Hematopoietic multipotent progenitor cell treated with erythropoietin and hydrocortisone succinate and interleukin-3 and kit ligand, for 6 days (in vitro differentiated cells): ENCODE measurements around the gene ANK2.
A peak's percentile ranks its signal among the peaks of the same experiment; 100 is the strongest.

Experiments
- DNase-seq: peaks from one replicate; pipeline ENCODE4 v3.0.0-alpha.2; 2015

Gene ANK2

DNA sequence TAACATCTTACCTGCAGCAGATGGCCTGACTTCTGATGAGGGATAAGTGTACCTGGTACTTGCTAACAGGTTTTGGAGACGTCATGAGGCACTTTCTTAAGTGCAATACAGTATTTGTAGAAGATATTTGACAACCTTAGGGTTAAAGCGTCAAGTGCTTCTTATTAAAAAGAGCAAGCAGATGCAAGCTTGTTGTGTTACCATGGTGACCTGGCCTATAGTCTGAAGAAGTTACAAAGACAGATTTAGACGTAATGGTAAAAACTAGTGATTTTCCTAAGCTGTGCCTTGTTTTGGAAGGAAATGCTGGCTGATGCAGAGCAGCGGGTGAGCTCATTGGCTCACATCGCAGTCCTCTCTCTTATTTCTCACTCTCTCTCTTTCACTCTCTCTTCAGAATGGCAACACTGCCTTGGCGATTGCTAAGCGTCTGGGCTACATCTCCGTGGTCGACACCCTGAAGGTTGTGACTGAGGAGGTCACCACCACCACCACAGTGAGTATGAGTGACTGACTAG is 243.6 kb downstream of the ANK2 start:
- DNase-seq: no peak

DNA sequence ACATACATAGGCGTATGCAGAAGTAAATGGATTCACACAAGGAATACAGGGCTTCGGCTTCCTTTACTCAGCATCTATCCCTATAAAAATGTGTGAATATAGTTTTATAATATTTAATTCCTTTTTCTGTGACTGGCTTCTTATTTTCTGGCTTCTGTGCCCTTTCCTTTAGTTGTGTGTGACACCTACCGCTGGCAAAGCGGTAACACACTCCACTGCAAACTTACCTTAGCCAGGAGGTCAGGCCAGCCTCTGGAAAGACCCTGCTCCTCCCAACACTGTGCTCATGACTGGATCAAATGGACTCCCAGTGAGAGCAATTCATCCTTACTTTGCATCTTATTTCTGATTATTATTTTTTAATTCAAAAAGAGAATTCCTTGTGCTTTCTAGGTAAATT is 244.2 kb downstream of the ANK2 start:
- no peak for DNase-seq

DNA sequence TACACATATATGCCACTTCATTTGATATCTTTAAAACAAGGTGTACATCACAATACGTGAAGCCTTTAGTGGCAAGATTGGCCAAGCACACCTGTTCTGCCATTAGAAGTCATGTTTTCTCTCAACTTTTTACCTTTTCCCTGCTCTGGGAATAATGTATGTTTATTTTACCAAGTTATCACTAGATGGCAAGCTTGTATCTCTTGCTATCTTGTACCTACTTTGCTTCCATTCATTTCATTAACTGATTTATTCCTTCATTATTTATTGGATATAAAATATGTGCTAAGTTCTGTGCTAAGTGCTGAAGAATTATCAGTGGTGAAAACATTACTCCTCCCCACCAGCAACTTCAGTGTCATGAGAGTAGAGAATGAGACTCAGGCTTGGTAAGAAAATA is 245.5 kb downstream of the ANK2 start:
- DNase-seq: no peak

DNA sequence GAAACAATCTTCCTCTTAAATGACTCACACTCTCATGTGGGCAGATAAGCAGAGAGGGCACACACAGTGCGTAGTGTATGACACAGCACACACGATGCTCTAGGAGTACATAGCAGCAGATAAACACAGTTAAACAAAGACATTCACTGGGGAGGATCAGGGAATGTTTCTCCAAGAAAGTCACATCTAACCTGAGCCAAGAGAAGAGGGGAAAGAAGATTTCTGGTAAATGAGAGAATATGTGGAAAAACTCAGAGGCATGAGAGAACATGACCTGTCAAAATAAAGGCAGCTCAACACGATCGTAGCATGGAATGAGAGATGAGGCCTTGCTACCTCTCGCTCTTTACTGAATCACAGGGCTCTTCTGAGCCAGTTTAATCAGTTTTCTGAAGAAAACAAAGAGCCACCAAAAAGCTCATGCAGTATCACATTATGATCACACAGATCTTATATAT is 251.0 kb downstream of the ANK2 start:
- no peak for DNase-seq

DNA sequence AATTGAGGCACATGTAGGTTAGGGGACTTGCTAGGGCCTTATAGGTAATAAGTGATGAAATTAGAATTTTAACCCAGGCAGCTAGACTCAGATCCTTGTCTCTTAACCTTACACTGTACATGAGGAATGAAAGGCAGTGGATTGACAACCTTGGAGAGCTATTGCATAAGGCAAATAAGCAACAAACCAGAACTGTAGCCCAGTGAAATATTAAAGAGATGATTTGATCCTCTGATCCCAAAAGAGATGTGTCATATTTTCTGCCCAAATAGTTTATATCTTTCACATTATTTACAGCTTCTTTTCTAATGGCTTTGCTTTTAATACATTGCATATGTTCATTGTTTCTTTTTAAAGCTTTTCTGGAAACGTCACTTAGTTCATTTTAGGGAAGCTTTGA is 252.6 kb downstream of the ANK2 start:
- no peak for DNase-seq

DNA sequence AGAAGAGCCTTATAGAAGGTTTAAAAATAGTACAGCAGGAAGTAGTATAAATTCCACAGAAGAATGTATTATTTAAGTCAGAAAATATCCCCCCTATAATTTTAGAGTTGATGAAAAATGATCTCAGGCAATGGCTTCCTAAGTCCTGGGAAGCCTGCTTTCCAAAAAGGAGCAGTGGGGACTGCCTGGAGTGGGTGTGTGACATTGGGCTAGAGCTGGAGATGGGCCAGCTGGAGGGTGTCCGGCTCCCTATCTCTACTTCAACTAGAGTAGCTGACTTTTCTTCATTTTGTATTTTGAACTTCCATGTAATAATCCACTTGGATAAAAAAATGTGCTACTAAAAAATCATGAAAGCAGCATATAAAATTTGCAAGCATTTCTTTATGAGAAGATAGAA is 253.9 kb downstream of the ANK2 start:
- no peak for DNase-seq

DNA sequence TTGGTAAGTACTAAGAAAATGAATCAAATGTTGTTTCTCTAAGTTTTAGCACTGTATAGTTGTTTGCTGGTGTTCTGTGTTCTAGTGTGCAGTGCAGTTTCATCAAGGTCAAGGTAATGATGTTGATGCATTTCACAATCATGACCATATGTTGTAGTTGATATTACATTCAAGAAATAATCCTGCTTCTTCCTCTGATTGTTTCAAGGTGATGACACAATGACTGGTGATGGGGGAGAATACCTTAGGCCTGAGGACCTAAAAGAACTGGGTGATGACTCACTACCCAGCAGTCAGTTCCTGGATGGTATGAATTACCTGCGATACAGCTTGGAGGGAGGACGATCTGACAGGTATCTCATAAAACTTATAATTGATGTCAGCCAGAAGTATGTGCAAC is 261.6 kb downstream of the ANK2 start:
- DNase-seq: no peak

DNA sequence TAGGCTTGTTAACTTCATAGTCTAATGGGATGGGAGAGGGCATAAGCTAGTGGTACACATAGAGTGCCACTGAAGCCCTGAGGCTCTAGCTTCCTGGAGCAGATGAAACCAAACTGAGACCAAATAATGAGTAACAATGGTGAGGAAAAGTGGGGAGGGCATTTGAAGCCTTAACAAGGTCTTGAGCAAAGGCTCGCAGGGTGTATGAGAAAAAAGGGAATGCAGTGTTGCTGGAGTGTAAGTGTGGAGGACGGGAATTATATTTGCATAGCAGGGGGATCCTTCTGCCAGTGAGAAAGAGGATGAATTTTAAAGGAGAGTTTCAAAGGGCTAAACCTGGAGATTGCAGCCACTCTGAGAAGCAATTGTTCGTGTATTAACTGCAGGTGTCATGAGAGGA is 263.1 kb downstream of the ANK2 start:
- no peak for DNase-seq

DNA sequence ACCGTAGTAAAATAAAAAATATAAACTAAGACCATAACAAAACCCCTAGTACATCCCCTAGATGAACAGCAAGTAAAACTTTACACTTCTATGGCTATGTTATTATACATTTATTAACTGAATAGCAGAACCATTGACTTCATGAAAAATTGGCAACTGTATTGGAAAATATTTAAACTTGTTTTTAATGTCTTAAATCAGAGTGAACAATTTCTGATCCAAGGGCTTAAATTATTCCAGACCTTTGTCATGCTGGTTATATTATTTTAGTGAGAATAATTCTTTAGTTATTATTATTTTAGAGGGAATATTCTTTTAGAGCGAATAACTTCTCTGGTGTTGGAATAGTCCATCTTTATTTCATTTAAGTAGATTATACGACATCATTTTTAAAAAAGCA is 265.0 kb downstream of the ANK2 start:
- DNase-seq: no peak

DNA sequence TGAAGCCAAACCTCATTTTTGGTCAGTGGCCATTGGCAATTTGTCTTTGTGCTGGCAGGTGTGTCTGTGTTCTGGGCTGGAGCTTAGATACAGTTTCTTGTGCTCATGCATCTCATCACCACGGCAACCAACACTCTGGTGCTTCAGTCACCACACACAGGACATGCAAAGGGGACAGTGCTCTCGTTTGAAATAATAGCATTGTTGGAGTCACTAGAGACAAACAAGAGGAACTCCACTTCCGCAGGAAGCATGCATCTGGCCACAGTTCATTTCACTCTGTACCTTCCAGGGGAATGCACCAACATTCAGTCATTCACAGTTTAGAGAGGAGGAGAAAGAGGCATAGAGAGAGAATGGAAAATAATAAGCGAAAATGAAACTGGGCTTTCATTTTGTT is 267.4 kb downstream of the ANK2 start:
- no peak for DNase-seq

DNA sequence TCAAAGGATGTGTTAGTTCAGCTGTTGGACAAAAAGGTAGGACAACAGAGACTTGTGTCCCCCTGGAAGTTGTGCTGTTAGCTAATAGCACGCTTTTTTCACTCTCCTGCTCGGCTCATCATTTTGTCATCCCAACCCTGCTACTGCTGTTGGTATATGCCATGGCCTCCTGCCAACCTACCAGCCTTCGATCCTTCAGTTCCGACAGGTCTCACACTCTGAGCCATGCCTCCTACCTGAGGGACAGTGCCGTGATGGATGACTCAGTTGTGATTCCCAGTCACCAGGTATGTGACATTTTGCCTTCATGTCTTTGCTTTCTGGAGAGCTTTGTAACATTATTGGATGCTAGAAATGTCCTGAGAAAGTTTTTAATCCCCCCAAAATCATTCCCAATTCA is 268.1 kb downstream of the ANK2 start:
- DNase-seq: no peak

DNA sequence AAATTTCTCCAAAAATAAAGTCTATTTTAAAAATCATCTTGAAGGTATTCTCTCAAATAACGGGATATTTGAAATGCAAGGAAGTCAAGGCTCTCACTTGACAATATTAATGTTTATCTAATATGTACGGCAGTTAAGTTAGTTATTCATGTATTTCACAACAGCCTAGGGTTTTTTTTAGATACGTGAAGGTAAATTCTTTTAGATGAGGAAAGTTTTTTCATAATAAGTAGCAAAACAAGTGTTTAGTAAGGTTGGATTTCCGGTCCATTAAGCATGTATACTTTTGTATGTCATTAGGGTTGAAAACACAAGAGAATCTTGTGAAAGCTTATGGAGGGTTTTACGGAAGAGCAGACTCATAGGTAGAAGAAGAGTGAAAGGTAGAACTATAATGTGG is 273.3 kb downstream of the ANK2 start:
- no peak for DNase-seq

DNA sequence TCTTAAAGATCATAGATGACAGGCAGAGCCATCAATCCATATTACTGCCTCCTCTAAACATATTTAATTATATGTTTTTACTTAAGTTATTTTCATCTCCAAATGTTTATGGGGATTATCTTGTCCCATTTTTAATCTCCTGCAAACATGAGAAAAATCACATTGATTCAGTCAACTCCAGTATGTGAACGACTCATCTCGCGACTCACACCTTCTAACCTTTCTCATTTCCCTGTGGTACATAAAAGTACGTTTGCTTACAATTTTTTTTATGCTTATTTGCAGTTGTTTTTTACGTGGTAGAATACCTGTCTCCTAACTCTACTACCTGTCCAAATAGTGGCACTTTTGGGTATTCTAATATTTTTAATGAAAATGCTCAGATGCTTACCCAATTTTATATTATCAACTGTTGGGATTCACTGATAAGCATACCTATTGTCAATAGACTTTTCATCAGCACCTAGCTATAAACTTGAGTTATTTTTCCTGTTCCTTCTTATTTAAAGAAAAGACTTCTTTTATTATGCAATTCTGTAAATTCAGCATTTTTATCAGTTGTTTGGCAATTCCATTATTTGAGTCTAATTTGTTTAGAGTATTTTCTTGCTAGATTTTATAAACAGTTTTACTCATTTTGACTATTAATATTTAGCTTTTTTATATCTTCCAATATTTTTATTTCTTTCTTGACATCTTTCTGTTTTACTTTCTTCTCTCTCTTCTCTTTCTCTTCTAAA is 276.6 kb downstream of the ANK2 start:
- DNase-seq: no peak

DNA sequence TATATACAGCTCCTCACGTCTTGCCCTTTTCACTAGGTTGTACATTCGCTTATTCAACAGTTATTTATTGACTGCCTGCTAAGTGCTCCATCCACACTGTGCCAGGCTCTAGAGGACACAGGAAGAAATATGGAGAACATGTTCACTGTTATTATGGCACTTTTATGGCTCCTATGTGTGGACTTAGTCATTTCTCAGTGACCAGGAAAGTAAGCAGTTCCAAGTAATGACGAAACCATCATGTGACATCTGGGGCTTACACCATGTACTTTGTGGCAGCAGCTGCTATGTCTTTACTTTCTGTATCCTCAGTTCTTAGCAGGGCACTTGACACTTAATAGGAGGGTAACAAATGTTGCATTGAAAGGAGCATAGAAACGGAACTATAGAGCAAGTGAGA is 278.0 kb downstream of the ANK2 start:
- DNase-seq: peak; percentile 2

DNA sequence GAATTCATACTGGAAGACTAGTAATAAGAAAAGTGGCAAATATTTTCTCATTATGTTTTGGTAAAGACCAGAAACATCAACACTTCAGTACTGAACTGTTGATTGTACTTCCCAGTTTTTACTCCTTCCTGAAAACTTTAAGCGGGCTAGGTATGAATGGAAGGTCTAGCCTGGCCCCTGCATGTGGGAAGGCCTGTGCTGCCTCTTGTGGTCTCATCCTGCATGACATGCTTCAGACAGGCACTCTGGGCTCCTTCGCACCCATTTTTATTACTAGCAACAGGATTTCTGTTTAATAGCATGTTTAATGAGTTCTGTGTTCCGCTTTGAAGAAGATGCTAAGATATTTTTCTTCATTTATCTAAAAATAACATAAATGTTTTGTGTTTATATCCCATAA is 279.1 kb downstream of the ANK2 start:
- peak; percentile 35 for DNase-seq

DNA sequence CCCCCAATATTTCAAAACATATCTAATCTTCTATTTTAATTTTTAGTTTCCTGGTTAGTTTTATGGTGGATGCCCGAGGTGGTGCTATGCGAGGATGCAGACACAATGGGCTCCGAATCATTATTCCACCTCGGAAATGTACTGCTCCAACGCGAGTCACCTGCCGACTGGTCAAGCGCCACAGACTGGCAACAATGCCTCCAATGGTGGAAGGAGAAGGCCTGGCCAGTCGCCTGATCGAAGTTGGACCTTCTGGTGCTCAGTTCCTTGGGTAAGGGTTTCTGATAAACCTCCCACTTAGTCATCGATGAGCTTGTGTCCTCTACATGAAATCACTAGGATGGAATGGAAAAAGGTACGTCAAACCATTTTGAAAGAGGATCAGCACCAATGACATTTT is 280.7 kb downstream of the ANK2 start:
- no peak for DNase-seq

DNA sequence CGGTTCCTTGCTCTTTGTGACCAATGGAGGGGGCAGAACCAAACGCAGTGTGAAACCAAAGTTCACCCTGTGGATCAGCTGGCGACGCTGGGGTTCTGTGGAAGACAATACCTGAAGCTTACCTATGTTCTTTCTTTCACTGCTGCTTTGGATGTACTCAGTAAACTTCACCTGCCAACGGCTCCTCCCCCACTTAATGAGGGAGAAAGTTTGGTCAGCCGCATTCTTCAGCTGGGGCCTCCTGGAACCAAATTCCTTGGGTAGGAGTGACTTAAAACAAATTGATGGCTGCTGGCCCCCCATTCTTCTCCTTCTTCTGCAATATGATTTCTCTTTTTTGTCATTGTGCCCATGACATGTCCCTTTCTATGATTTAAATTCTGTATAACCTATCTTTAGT is 282.4 kb downstream of the ANK2 start:
- no peak for DNase-seq

DNA sequence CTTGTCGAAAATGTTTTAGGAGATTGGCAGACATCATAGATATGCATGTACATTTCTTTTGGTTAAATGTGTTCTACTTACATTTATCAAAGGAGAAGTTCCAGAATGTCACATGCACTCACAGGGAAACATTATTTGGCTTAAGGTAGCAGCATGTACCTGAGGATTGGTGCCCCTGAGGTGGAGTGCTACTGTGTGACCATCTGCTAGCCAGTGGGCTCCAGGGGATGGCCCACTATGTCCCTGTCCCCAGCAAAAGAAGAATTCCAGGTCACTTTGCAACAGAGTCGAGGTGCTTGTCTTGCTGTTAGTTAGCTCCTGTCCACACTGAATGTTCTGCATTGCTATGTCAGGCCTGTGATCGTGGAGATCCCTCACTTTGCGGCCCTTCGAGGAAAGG is 283.2 kb downstream of the ANK2 start:
- DNase-seq: no peak

DNA sequence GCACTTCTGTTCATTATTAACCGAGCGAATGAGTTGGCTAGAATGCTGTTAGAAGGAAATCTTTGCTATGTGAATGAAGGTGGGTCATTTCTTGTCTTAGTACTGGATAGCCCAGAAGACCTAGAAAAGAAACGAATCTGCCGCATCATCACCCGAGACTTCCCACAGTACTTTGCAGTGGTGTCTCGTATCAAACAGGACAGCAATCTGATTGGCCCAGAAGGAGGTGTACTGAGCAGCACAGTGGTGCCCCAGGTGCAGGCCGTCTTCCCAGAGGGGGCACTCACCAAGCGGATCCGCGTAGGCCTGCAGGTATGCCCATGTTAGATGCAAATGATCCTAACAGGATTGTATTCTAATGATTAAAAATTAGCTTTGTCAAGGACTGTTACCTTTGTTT is 286.3 kb downstream of the ANK2 start:
- DNase-seq: no peak

DNA sequence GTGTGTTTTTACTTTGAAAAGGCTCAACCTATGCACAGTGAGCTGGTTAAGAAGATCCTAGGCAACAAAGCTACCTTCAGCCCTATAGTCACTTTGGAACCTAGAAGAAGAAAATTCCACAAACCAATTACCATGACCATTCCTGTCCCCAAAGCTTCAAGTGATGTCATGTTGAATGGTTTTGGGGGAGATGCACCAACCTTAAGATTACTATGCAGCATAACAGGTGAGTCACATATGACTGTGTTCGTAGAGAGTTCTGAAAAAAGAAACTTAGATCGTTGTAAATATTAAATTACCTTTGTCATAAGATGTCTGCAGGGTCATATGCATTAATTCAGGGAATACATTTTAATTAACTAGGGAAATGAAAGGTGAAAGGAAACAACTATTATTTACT is 287.1 kb downstream of the ANK2 start:
- no peak for DNase-seq

DNA sequence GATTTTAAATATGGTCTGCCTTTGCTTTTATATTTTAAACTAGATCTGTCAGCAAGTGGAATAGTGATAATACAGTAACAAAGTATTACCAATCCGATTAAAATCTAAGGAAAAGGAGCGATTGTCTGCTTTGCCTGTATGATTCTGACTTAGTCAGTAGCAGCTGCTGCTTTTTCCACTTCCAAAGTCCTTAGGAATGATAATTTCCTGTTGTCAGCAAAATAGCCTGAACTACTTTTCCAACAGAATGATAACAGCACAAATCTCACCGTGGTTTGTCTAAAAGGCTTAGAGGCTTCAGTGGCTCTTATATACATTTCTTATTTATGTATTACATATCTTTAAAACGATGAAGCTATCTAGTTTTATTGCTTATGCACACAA is 290.0 kb downstream of the ANK2 start:
- DNase-seq: no peak

DNA sequence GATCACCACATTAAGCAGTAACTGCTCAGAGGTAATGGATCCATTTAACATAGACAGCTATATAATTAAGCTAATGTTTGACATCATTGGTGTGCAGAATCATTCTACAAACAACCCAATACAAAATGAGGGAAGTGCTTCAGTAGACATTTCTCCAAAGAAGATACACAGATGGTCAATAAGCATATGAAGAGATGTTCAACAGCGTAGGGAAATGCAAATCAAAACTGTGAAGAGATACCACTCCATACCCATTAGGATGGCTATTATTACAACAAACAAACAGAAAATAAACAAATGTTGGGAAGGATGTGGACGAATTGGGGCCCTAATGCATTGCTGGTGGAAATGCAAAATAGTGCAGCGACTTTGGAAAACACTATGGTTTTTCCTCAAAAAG is 294.6 kb downstream of the ANK2 start:
- DNase-seq: no peak

DNA sequence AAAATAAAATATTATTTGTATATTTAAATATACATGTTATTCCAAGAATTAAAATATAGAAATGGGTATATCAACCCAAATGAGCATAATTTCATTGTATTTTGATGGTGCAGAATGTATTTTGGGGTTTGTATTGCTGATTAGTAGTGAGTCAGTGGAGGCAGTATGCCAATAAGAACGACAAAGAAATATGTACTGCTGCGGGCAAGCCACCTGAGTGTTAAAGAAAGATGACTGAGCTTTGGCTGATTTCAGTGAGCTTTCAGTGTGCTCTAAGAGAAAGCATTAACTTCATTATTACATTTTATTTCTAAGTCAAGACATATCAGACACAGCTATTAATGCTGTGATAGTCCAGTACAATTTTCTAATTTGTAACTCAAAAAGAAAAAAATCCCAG is 297.8 kb downstream of the ANK2 start:
- no peak for DNase-seq

DNA sequence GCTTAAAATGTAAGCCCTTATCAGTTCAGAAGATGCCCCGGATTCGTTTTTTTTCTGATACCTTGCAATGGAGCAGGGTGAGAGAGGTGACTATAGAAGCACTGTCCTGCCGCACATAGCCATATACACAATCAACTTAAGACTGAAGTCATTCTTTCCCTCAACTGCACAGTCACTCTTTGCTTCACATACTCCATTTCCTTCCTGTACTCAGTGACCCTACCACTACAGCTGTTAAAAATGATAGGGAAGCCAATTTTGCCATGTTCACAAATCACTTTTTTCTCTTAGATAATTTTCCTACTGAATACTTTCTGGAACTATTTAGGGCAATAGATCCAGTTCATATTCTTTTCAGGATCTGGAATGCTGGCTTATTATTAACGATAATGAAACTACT is 300.0 kb downstream of the ANK2 start:
- peak; percentile 5 for DNase-seq

DNA sequence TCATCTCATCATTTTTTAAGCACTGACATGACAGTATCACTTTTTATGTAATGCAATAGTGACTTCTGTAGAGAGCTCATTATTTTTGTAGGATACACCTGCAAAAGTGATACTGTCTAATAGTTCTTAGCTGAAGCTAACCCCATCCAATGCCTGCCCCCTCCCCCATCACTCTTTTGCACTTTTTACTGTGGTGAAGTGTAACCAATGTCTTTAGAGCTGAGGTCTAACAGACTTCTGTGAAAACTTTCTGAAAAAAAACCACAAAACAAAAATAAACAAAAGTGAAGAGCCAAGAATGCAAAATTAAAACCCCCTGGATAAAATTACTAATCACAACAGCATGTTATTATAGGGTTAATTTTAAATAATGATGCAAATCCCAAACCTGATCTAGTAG is 301.1 kb downstream of the ANK2 start:
- no peak for DNase-seq
